B cell (primary cell): ENCODE results near the gene FBXO11. TPM values are rescaled to one million over a fixed set of nuclear protein-coding genes. Genes with fewer than 3 reads are reported as not detected.
A peak's percentile ranks its signal among the peaks of the same experiment; 100 is the strongest.

ENCODE experiments used
- ATAC-seq: fragments of 200-7000 bp; cut with Tn5 transposase; one replicate; pipeline ENCODE4 v1.10.0; 2021; ENCODE audit warnings: low read depth, mild to moderate bottlenecking, moderate number of reproducible peaks, moderate library complexity
- CTCF ChIA-PET: fragments of 350-600 bp; sonication (Branson Sonifier 250); formaldehyde crosslinking; loops from one replicate; lab custom pipeline; 2021; ENCODE audit warnings: antibody characterized with exemption, inconsistent platforms; lab: Charles Lee
- POLR2A ChIA-PET: fragments of 350-600 bp; sonication (Branson Sonifier 250); formaldehyde crosslinking; loops from one replicate; lab custom pipeline; 2021; ENCODE audit warnings: antibody characterized with exemption; lab: Charles Lee
- DNase-seq: peaks from one replicate; pipeline ENCODE4 v3.0.0; 2013
- H2AFZ ChIP-seq: 2 replicates; pipeline ENCODE4 v1.6.1; 2012; ENCODE audit warnings: mild to moderate bottlenecking, low read depth, low read length; ENCODE audit not compliant: insufficient read depth, poor library complexity, severe bottlenecking
- H3K27ac ChIP-seq, 2 donors: 1 replicate in 1 of 2; 2 replicates in 1 of 2; pipeline ENCODE4 v1.5.1; 2012 to 2013; ENCODE audit warnings: low read length in 2 of 2, mild to moderate bottlenecking in 2 of 2, moderate library complexity in 1 of 2
- H3K27me3 ChIP-seq, 4 experiments: fragments of 200-600 bp in 1 of 4; sonication (generic) in 1 of 4; replicated peaks in 1 of 4; 1 replicate in 2 of 4; 2 replicates in 2 of 4; pipeline versions ENCODE4 v1.6.1 to v1.7.0; 2013 to 2016; ENCODE audit warnings: low read length in 3 of 4, mild to moderate bottlenecking in 2 of 4, mixed read lengths in 1 of 4, moderate library complexity in 1 of 4; ENCODE audit not compliant: insufficient read depth in 4 of 4, control insufficient read depth in 3 of 4; ENCODE audit errors: control extremely low read depth in 1 of 4
- H3K36me3 ChIP-seq, 2 experiments: replicated peaks in 1 of 2; 1 replicate in 1 of 2; 2 replicates in 1 of 2; pipeline versions ENCODE4 v1.6.1 to v1.7.1; 2013; ENCODE audit warnings: low read length in 1 of 2; ENCODE audit not compliant: insufficient read depth in 2 of 2, control insufficient read depth in 1 of 2; ENCODE audit errors: control extremely low read depth in 1 of 2, extremely low read depth in 1 of 2
- H3K4me1 ChIP-seq, 2 donors: fragments of 200-600 bp in 1 of 2; sonication (generic) in 1 of 2; 1 replicate in 1 of 2; 2 replicates in 1 of 2; pipeline versions ENCODE4 v1.5.1 to v1.6.1; 2013 to 2017; ENCODE audit warnings: low read length in 2 of 2; ENCODE audit not compliant: control insufficient read depth in 2 of 2, insufficient read depth in 2 of 2
- H3K4me2 ChIP-seq: replicated peaks from 2 replicates; pipeline ENCODE3; 2012; ENCODE audit warnings: mild to moderate bottlenecking, low read depth, low read length; ENCODE audit not compliant: poor library complexity, severe bottlenecking
- H3K4me3 ChIP-seq, 5 experiments: fragments of 200-600 bp in 1 of 5; sonication (generic) in 1 of 5; 1 replicate in 3 of 5; 2 replicates in 2 of 5; pipeline versions ENCODE4 v1.5.1 to v1.7.0; 2011 to 2016; ENCODE audit warnings: low read length in 4 of 5, mild to moderate bottlenecking in 4 of 5, low read depth in 2 of 5, control low read depth in 1 of 5, moderate library complexity in 1 of 5; ENCODE audit not compliant: insufficient read depth in 1 of 5; ENCODE audit errors: control extremely low read depth in 1 of 5, extremely low read depth in 1 of 5
- H3K79me2 ChIP-seq: fragments of 200-600 bp; sonication (generic); one replicate; pipeline ENCODE4 v1.6.0; 2016; ENCODE audit warnings: low read length; ENCODE audit not compliant: control insufficient read depth, insufficient read depth
- H3K9ac ChIP-seq: fragments of 200-600 bp; sonication (generic); 2 replicates; pipeline ENCODE4 v1.6.1; 2017; ENCODE audit warnings: mild to moderate bottlenecking, low read length, moderate library complexity
- H3K9me3 ChIP-seq, 3 donors: one replicate each; pipeline versions ENCODE4 v1.6.1 to v1.7.1; 2013; ENCODE audit warnings: low read length in 2 of 3; ENCODE audit not compliant: control insufficient read depth in 2 of 3, insufficient read depth in 1 of 3; ENCODE audit errors: control extremely low read depth in 1 of 3
- H4K20me1 ChIP-seq: 2 replicates; pipeline ENCODE4 v1.6.0; 2012; ENCODE audit warnings: mild to moderate bottlenecking, low read length; ENCODE audit not compliant: insufficient read depth, control insufficient read depth, poor library complexity, severe bottlenecking
- H3K27ac Mint-ChIP-seq: one replicate; pipeline ENCODE4 v1.8.0; 2021; ENCODE audit warnings: mixed read lengths
- H3K27me3 Mint-ChIP-seq: one replicate; pipeline ENCODE4 v1.8.0; 2021; ENCODE audit warnings: mixed read lengths
- H3K4me1 Mint-ChIP-seq: one replicate; pipeline ENCODE4 v1.8.0; 2021; ENCODE audit warnings: mixed read lengths
- H3K4me3 Mint-ChIP-seq: one replicate; pipeline ENCODE4 v1.8.0; 2021; ENCODE audit warnings: mixed read lengths
- H3K9me3 Mint-ChIP-seq: one replicate; pipeline ENCODE4 v1.8.0; 2022; ENCODE audit warnings: mixed read lengths; ENCODE audit not compliant: insufficient read depth
- EZH2 ChIP-seq: IDR thresholded peaks from 2 replicates; pipeline ENCODE4 v1.6.1; 2012; ENCODE audit warnings: borderline replicate concordance, low read depth, mild to moderate bottlenecking, moderate library complexity, low read length; ENCODE audit not compliant: insufficient read depth, poor library complexity, severe bottlenecking
- WGBS: methylation state at CpG from one replicate; pipeline ENCODE4 v1.1.5; 2013; ENCODE audit warnings: missing lambda C conversion rate; ENCODE audit not compliant: insufficient coverage; 5-methylcytosine and 5-hydroxymethylcytosine counted together
- intact Hi-C: fragments of 100-400 bp; cut with micrococcal nuclease; formaldehyde crosslinking; loops from one replicate; pipeline ENCODE4 v1.10.0; 2022
- polyA plus RNA-seq: library from polyadenylated mRNA; depleted of rRNA; stranded (reverse); fragments of >200 nt; gene quantifications from 2 replicates; pipeline ENCODE4 v1.2.3, GENCODE V29; 2012
- total RNA-seq, 2 donors: library from RNA; stranded (reverse); fragments of 120-200 nt in 1 of 2; gene quantifications; 1 replicate in 1 of 2; 2 replicates in 1 of 2; pipeline versions ENCODE4 v1.2.3 to v1.2.4, GENCODE V29; 2013 to 2022
- TF ChIP-seq, protein P1 (sequence below): fragments of 200-600 bp; IDR thresholded peaks from one replicate; pipeline ENCODE4 v1.8.0; 2022; ENCODE audit warnings: antibody characterized with exemption, mild to moderate bottlenecking

Gene FBXO11
- total and polyA plus RNA-seq, 2 donors (not counting 1 experiment from before 2014, with no cell fraction given): 42.6 to 107 TPM

DNA sequence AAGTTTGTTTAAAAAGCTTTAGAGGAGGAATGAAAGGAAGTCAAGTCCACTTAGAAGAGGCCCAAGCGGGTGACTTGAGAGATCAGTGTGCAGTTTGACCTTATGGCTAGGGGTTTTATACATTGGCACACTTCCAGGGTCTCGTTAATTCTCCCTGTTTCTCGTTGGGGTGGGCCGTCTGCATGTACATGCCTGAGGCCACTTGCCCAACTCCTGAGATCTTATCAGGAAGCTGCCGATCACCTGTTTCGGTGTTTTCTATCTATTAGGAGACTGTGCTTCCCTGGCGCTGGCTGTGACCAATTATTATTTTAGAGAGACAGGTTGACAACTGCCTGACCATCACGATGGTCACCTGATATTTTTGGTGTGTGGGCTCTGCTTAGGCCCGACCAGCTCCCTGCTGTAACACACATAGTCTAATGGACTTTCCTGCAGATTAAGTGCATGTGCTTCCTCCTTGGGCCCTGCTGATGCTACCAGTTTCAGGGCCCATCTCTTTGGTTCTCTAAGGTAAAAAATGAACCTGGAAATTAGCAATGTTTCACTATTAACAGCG is 154.4 kb downstream of the FBXO11 start:
- Mint-ChIP-seq H3K4me1 (peaks cover 32% of the 10 kb centered on the region), H3K4me3 (peak overlapping the region; percentile 30), H3K27ac (peak overlapping the region; percentile 91), H3K9me3 (peaks cover 1% of the 10 kb centered on the region), H3K27me3 (no peaks in the 10 kb centered on the region)
- H3K36me3 ChIP-seq: no peaks in the 10 kb centered on the region
- ChIA-PET CTCF (interaction anchor here (0.6 to 2.2 kb wide), 4 partner anchors 23 to 55 kb away, joined by 3 to 6 read pairs (median 3); no protein-coding TSS in a partner anchor), POLR2A (interaction anchor here (1.1 kb wide), 1 partner anchor 11 kb away, joined by 3 read pairs; no protein-coding TSS in a partner anchor)
- WGBS: 71% methylated on average over 10 of the region's 10 CpGs
- peaks cover 0 to 20% (median 13%) of the 10 kb centered on the region in 3 donors for H3K9me3 ChIP-seq
- H3K4me1 ChIP-seq: peaks cover 26 to 35% of the 10 kb centered on the region in 2 donors
- H3K79me2 ChIP-seq: no peaks in the 10 kb centered on the region
- no peaks in the 10 kb centered on the region for H3K27me3 ChIP-seq
- DNase-seq (peak; percentile 21), ATAC-seq (no peak)
- H3K27ac ChIP-seq: peak overlapping the region; percentile 22 to 62
- no peak for TF ChIP-seq EZH2
- TF ChIP-seq, protein P1, sequence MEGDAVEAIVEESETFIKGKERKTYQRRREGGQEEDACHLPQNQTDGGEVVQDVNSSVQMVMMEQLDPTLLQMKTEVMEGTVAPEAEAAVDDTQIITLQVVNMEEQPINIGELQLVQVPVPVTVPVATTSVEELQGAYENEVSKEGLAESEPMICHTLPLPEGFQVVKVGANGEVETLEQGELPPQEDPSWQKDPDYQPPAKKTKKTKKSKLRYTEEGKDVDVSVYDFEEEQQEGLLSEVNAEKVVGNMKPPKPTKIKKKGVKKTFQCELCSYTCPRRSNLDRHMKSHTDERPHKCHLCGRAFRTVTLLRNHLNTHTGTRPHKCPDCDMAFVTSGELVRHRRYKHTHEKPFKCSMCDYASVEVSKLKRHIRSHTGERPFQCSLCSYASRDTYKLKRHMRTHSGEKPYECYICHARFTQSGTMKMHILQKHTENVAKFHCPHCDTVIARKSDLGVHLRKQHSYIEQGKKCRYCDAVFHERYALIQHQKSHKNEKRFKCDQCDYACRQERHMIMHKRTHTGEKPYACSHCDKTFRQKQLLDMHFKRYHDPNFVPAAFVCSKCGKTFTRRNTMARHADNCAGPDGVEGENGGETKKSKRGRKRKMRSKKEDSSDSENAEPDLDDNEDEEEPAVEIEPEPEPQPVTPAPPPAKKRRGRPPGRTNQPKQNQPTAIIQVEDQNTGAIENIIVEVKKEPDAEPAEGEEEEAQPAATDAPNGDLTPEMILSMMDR: no peak
- H4K20me1 ChIP-seq: no peaks in the 10 kb centered on the region
- H3K4me3 ChIP-seq: no peak overlapping the region
- no peak overlapping the region for H3K9ac ChIP-seq
- intact Hi-C loops: loop anchor here (5.0 kb wide), 1 partner anchor 55 kb away; no protein-coding TSS in a partner anchor
- H3K4me2 ChIP-seq: no peak overlapping the region
- peak overlapping the region; percentile 42 for H2AFZ ChIP-seq

DNA sequence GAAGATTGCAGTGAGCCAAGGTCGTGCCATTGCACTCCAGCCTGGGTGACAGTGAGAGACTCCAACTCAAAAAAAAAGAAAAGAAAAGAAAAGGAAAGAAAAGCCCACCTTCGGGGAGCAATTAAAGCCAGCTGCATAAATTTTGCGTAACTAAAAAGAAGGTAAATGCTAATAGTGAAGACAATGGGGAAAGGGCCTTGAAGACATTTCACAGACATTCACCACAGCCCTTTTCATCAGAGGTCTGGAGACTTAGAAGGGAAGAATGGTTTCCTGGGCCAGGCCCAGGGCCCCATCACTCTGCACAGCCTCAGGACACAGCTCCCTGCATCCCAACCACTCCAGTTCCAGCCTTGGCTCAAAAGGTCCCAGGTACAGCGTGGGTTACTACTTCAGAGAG is 158.4 kb downstream of the FBXO11 start:
- DNase-seq (no peak), ATAC-seq (no peak)
- H3K9me3 ChIP-seq: peaks cover 0 to 20% (median 17%) of the 10 kb centered on the region in 3 donors
- no peak overlapping the region for H3K4me3 Mint-ChIP-seq
- no peak overlapping the region for H3K27ac ChIP-seq
- H4K20me1 ChIP-seq: no peaks in the 10 kb centered on the region
- no peaks in the 10 kb centered on the region for H3K79me2 ChIP-seq
- CTCF ChIA-PET: interaction anchor here (0.7 to 1.1 kb wide), 2 partner anchors 311 to 413 kb away, joined by 3 read pairs; no protein-coding TSS in a partner anchor
- peaks cover 7 to 16% of the 10 kb centered on the region in 2 donors for H3K4me1 ChIP-seq
- H3K27ac Mint-ChIP-seq: no peak overlapping the region
- H3K4me2 ChIP-seq: no peak overlapping the region
- POLR2A ChIA-PET: no interaction called here
- H3K27me3 ChIP-seq: no peaks in the 10 kb centered on the region
- H3K9me3 Mint-ChIP-seq: peaks cover 1% of the 10 kb centered on the region
- intact Hi-C loops: no loop called here
- no peak overlapping the region for H3K4me3 ChIP-seq
- no peaks in the 10 kb centered on the region for H3K36me3 ChIP-seq
- H3K4me1 Mint-ChIP-seq: peaks cover 13% of the 10 kb centered on the region
- no peak overlapping the region for H2AFZ ChIP-seq
- no peaks in the 10 kb centered on the region for H3K27me3 Mint-ChIP-seq
- WGBS: 90% methylated on average over 2 of the region's 4 CpGs
- TF ChIP-seq, protein P1: no peak
- no peak for TF ChIP-seq EZH2
- no peak overlapping the region for H3K9ac ChIP-seq
